ENCODE results near the gene NOTCH4. TPM values are rescaled to one million over a fixed set of nuclear protein-coding genes. Genes with fewer than 3 reads are reported as not detected.

The NOTCH4 gene
- total RNA-seq, 3 donors from 2014 or later, result 20.8 to 47.9 (median 23.8) TPM

DNA sequence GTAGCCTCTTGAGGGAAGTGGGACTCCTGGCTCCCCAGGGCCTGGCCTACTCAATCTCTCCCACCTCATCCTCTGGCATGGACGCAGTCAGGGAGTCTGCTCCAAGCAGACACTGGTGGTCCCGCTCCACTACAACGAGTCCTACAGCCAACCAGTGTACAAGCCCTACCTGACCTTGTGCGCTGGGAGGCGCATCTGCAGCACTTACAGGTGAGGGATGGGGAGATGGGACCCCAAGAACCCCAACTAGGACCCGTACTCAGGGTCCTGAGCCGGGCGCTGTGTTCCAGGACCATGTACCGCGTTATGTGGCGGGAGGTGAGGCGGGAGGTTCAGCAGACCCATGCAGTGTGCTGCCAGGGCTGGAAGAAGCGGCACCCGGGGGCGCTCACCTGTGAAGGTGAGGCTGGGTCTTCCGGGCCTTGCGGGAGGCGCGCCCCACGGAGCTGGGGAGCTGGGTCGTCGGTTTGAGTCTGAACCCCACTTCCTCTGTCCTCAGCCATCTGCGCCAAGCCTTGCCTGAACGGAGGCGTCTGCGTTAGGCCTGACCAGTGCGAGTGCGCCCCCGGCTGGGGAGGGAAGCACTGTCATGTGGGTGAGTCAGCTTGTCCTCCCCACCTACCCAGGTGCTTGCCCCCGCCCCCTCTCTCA is 57.3 kb downstream of the NOTCH4 start:
- Histone ChIP-seq H3K4me3 (no peak overlapping the region), H3K27me3 (no peaks in the 10 kb centered on the region), H3K36me3 (no peaks in the 10 kb centered on the region), H3K4me1 (no peaks in the 10 kb centered on the region), H3K9me3 (no peaks in the 10 kb centered on the region), H3K27ac (peak overlapping the region; percentile 18 to 38)
- TF ChIP-seq POLR2AphosphoS5 (IDR thresholded peaks at IDR 0.05), result no peak
- DNase-seq (ENCODE audit: low spot score in 2 of 2), result no peak
- intact Hi-C loops (cut with DNase I; ENCODE audit: low total_unique reads), result loop anchor here (5.0 kb wide), 1 partner anchor 1401 kb away; no protein-coding TSS in a partner anchor

DNA sequence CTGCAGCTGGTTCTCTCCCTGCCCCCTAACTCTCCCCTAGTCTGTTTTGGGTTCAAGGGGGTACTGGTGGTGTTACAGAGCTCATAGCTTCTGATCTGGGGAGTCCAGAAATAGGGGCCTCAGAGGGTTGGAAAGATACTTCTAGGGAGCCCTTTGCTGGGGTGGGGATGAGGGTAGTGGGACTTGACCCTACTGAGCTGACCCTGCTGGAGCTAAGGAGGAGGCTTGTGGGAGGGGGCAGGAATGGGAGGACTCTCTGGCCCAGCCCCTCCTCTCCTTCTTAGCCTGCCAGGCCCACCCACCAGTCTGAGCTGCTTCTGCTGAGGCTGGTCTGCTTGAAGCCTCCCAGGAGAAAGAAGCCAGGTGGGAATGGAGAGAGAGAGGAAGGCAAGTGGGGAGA is 59.6 kb downstream of the NOTCH4 start, which contains the start of gene EGFL8:
Gene EGFL8, plus strand, starts transcription at position 301 of the 400 bp plus-strand sequence. CDS start 1,571 bp downstream, outside the sequence.
- no peaks in the 10 kb centered on the region for H3K4me1 ChIP-seq
- H3K27me3 ChIP-seq, result no peaks in the 10 kb centered on the region
- no peaks in the 10 kb centered on the region for H3K9me3 ChIP-seq
- no peak for DNase-seq (ENCODE audit: low spot score in 2 of 2)
- TF ChIP-seq POLR2AphosphoS5 (IDR thresholded peaks at IDR 0.05) (no peak), POLR2A (IDR thresholded peaks at IDR 0.05) (no peak)
- TF ChIP-seq, protein P1, sequence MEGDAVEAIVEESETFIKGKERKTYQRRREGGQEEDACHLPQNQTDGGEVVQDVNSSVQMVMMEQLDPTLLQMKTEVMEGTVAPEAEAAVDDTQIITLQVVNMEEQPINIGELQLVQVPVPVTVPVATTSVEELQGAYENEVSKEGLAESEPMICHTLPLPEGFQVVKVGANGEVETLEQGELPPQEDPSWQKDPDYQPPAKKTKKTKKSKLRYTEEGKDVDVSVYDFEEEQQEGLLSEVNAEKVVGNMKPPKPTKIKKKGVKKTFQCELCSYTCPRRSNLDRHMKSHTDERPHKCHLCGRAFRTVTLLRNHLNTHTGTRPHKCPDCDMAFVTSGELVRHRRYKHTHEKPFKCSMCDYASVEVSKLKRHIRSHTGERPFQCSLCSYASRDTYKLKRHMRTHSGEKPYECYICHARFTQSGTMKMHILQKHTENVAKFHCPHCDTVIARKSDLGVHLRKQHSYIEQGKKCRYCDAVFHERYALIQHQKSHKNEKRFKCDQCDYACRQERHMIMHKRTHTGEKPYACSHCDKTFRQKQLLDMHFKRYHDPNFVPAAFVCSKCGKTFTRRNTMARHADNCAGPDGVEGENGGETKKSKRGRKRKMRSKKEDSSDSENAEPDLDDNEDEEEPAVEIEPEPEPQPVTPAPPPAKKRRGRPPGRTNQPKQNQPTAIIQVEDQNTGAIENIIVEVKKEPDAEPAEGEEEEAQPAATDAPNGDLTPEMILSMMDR (IDR thresholded peaks at IDR 0.05), result no peak
- no peaks in the 10 kb centered on the region for H3K36me3 ChIP-seq
- intact Hi-C loops (cut with DNase I; ENCODE audit: low total_unique reads), result no loop called here
- peak within 1 kb of the TSS; percentile 2 to 61 for H3K27ac ChIP-seq
- no peak within 1 kb of the TSS for H3K4me3 ChIP-seq

DNA sequence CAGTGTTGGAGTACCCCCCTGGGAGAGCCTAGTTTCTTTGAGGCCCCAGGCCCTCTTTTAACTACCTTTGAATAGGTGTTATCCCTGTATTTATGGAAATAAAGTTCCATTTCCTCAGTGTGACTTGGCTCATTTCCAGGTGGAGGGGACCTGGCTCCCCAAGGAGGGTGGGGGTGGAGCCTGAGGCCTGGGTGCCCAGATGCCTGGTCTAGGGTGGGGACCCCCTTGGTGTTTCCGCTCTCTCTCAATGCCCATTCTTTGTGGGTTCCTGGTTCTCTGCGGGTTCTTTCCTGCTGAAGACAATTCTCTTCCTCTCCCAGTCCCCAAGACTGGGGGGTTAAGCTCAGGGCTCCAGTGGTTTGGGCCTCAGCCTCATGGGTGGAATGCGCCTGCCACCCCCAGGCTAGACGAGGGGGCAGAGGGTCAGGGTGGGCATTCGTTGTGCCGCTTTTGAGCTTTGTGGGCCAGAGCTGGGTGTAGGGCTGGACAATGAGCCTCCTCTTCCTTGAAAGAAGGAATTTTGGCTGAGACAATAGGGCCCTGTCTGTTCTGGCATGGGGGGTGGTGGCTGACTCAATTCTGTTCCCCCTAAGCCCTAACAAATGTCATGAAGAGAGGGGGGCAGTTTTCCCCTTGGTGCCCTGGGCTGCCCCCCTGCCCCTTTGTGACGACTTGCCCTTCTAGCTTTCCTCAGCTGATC is 60.2 kb downstream of the NOTCH4 start:
- Histone ChIP-seq H3K9me3 (no peaks in the 10 kb centered on the region), H3K4me1 (no peaks in the 10 kb centered on the region), H3K27ac (peak overlapping the region; percentile 2 to 61), H3K4me3 (no peak overlapping the region), H3K36me3 (no peaks in the 10 kb centered on the region), H3K27me3 (no peaks in the 10 kb centered on the region)
- no peak for TF ChIP-seq POLR2AphosphoS5 (IDR thresholded peaks at IDR 0.05)
- no peak for TF ChIP-seq POLR2A (IDR thresholded peaks at IDR 0.05)
- TF ChIP-seq, protein P1 (IDR thresholded peaks at IDR 0.05), result no peak
- intact Hi-C loops (cut with DNase I; ENCODE audit: low total_unique reads), result no loop called here
- no peak for DNase-seq (ENCODE audit: low spot score in 2 of 2)

DNA sequence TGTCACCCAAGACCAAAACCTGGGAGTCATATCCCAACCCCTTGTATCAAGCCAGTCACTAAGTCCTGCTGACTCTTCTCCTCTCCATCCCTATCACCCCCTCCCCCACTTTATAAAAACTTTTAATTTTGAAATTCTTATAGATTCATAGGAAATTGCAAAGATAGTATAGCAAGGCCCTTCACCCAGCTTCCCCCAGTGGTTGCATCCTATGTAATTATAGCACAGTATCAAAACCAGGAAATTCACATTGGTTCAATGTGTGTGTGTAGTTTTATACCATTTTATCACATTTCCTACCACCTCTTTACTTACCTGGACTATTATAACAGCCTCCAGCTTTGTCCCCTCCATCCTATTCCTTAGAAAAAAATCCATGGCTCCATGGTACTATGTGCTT is 65.8 kb downstream of the NOTCH4 start:
- Histone ChIP-seq H3K27me3 (no peaks in the 10 kb centered on the region), H3K4me1 (peaks cover 0 to 11% of the 10 kb centered on the region in 2 donors), H3K4me3 (no peak overlapping the region), H3K9me3 (no peaks in the 10 kb centered on the region), H3K27ac (no peak overlapping the region), H3K36me3 (no peaks in the 10 kb centered on the region)
- intact Hi-C loops (cut with DNase I; ENCODE audit: low total_unique reads), result no loop called here
- TF ChIP-seq POLR2AphosphoS5 (IDR thresholded peaks at IDR 0.05) (no peak), POLR2A (IDR thresholded peaks at IDR 0.05) (no peak)
- TF ChIP-seq, protein P1 (IDR thresholded peaks at IDR 0.05), result no peak
- DNase-seq (ENCODE audit: low spot score in 2 of 2), result no peak

DNA sequence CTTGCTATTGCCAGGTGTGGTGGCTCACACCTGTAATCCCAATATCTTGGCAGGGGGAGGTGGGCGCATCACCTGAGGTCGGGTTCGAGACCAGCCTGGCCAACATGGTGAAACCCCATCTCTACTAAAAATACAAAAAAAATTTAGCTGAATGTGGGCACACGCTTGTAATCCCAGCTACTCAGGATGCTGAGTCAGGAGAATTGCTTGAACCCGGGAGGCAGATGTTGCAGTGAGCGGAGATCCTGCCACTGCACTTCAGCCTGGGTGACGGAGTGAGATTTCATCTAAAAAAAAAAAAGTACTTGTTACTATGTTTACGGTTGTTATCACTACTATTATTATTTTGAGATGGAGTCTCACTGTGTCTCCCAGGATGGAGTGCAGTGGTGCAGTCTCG is 67.0 kb downstream of the NOTCH4 start:
- DNase-seq (ENCODE audit: low spot score in 2 of 2), result no peak
- no peak overlapping the region for H3K4me3 ChIP-seq
- no peak overlapping the region for H3K27ac ChIP-seq
- H3K4me1 ChIP-seq, result peaks cover 0 to 11% of the 10 kb centered on the region in 2 donors
- no peaks in the 10 kb centered on the region for H3K27me3 ChIP-seq
- TF ChIP-seq POLR2AphosphoS5 (IDR thresholded peaks at IDR 0.05), result no peak
- TF ChIP-seq POLR2A (IDR thresholded peaks at IDR 0.05), result no peak
- TF ChIP-seq, protein P1 (IDR thresholded peaks at IDR 0.05), result no peak
- H3K9me3 ChIP-seq, result no peaks in the 10 kb centered on the region
- H3K36me3 ChIP-seq, result no peaks in the 10 kb centered on the region
- intact Hi-C loops (cut with DNase I; ENCODE audit: low total_unique reads), result no loop called here
